Left ventricle myocardium inferior (tissue), 1 donor: ENCODE data around the gene DTNB. TPM values are rescaled to one million over a fixed set of nuclear protein-coding genes. Genes with fewer than 3 reads are reported as not detected.

Experiments
- DNase-seq: peaks from one replicate; pipeline ENCODE4 v3.0.0-alpha.2; 2020
- H3K27ac ChIP-seq: fragments of 200-600 bp; replicated peaks from 2 replicates; pipeline ENCODE4 v1.8.0; 2021
- H3K27me3 ChIP-seq: fragments of 200-600 bp; 2 replicates; pipeline ENCODE4 v1.8.0; 2021; ENCODE audit warnings: low read depth
- H3K36me3 ChIP-seq: fragments of 200-600 bp; 2 replicates; pipeline ENCODE4 v1.8.0; 2021
- H3K4me1 ChIP-seq: fragments of 200-600 bp; 2 replicates; pipeline ENCODE4 v1.8.0; 2021
- H3K4me3 ChIP-seq: fragments of 200-600 bp; 2 replicates; pipeline ENCODE4 v1.8.0; 2021; ENCODE audit warnings: mild to moderate bottlenecking, moderate library complexity
- H3K9me3 ChIP-seq: fragments of 200-600 bp; replicated peaks from 2 replicates; pipeline ENCODE4 v1.8.0; 2021
- intact Hi-C: fragments of 100-400 bp; cut with micrococcal nuclease; formaldehyde crosslinking; loops from one replicate; pipeline ENCODE4 v1.11.0; 2022
- total RNA-seq: library from RNA; stranded (reverse); fragmentation: NEBNext Ultra II Directional; extraction: Animal tissue kit (Norgen Biotek cat#: 25700); gene quantifications from one replicate; pipeline ENCODE4 v1.2.1, GENCODE V29; 2021
- TF ChIP-seq, protein P1 (sequence below): fragments of 200-600 bp; IDR thresholded peaks from 2 replicates; pipeline ENCODE4 v1.8.0; 2021; ENCODE audit warnings: antibody characterized with exemption, mild to moderate bottlenecking, borderline replicate concordance
- donor health status: DM: no; HTN: yes; CAD: no; lungs with severe emphysema.

DTNB gene
- total RNA-seq, 1 donor from 2014 or later: 4.5 TPM

- H3K27me3 ChIP-seq: no peaks in the 10 kb centered on the region
- H3K4me3 ChIP-seq: no peak overlapping the region
- H3K4me1 ChIP-seq: no peaks in the 10 kb centered on the region
- TF ChIP-seq, protein P1, sequence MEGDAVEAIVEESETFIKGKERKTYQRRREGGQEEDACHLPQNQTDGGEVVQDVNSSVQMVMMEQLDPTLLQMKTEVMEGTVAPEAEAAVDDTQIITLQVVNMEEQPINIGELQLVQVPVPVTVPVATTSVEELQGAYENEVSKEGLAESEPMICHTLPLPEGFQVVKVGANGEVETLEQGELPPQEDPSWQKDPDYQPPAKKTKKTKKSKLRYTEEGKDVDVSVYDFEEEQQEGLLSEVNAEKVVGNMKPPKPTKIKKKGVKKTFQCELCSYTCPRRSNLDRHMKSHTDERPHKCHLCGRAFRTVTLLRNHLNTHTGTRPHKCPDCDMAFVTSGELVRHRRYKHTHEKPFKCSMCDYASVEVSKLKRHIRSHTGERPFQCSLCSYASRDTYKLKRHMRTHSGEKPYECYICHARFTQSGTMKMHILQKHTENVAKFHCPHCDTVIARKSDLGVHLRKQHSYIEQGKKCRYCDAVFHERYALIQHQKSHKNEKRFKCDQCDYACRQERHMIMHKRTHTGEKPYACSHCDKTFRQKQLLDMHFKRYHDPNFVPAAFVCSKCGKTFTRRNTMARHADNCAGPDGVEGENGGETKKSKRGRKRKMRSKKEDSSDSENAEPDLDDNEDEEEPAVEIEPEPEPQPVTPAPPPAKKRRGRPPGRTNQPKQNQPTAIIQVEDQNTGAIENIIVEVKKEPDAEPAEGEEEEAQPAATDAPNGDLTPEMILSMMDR: no peak
- no peak overlapping the region for H3K27ac ChIP-seq
- intact Hi-C loops: no loop called here
- no peaks in the 10 kb centered on the region for H3K36me3 ChIP-seq
- H3K9me3 ChIP-seq: no peaks in the 10 kb centered on the region
- DNase-seq: no peak
Measured at GRCh38 chr2:25682082-25682481, 8.7 kb upstream of the DTNB start.

DNA sequence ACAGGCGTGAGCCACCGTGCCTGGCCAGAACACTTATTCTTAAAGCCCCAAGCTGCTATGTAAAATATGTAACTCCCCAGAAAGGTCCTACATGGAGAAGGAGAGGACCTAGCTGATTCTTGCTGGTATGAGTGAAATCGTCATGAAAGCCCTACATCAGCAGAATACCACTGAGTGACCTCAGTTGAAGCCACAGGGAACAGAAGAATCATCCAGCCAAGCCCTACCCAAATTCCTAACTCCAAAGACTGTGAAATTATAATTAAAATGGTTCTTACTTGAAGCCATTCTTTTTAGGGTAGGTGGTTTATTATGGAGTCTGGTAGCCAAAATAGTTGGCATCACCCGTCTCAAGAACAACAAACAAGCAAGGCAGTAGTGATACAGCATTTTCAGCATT, 4.5 kb upstream of the DTNB start:
- no peaks in the 10 kb centered on the region for H3K36me3 ChIP-seq
- no peak for DNase-seq
- H3K4me3 ChIP-seq: no peak overlapping the region
- peaks cover 16% of the 10 kb centered on the region for H3K4me1 ChIP-seq
- TF ChIP-seq, protein P1: no peak
- H3K27ac ChIP-seq: no peak overlapping the region
- intact Hi-C loops: no loop called here
- H3K27me3 ChIP-seq: no peaks in the 10 kb centered on the region
- H3K9me3 ChIP-seq: no peaks in the 10 kb centered on the region

DNA sequence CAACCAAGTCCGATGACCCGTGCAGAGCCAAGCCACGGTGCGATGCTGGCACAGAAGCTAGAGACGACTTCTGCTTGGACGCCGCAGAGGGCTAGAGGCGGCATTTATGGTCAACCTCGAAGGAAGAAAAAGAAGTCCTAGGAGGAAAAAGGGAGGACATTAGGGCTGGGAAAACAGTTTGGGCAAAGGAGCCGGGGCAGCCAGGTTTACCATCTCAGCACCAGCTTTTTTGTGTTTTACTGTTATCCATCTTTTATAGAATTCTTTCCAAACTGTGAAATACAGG, 643 bp upstream of the DTNB start:
- Histone ChIP-seq H3K9me3 (no peaks in the 10 kb centered on the region), H3K4me1 (peaks cover 28% of the 10 kb centered on the region), H3K4me3 (peak overlapping the region; percentile 93), H3K27ac (peak overlapping the region; percentile 85), H3K36me3 (no peaks in the 10 kb centered on the region), H3K27me3 (no peaks in the 10 kb centered on the region)
- DNase-seq: no peak
- intact Hi-C loops: no loop called here
- TF ChIP-seq, protein P1: no peak

GRCh38 chr2:25672494-25673299, 680 bp downstream of the DTNB start:
- intact Hi-C loops: no loop called here
- H3K9me3 ChIP-seq: no peaks in the 10 kb centered on the region
- H3K4me3 ChIP-seq: peak overlapping the region; percentile 93
- peak; percentile 45 for DNase-seq
- peak overlapping the region; percentile 89 for H3K27ac ChIP-seq
- H3K27me3 ChIP-seq: no peaks in the 10 kb centered on the region
- TF ChIP-seq, protein P1: no peak
- no peaks in the 10 kb centered on the region for H3K36me3 ChIP-seq
- peaks cover 28% of the 10 kb centered on the region for H3K4me1 ChIP-seq

- Histone ChIP-seq H3K36me3 (no peaks in the 10 kb centered on the region), H3K9me3 (no peaks in the 10 kb centered on the region), H3K4me3 (no peak overlapping the region), H3K4me1 (peaks cover 28% of the 10 kb centered on the region), H3K27ac (no peak overlapping the region), H3K27me3 (no peaks in the 10 kb centered on the region)
- intact Hi-C loops: no loop called here
- TF ChIP-seq, protein P1: no peak
- no peak for DNase-seq
Measured at GRCh38 chr2:25671622-25672021, 1.8 kb downstream of the DTNB start.
